ENCODE data around the gene KHSRP.
A peak's percentile ranks its signal among the peaks of the same experiment; 100 is the strongest.
"Not testable (repeated sequence)": the region's sequence is repeated elsewhere in the genome, so short reads cannot be mapped to it uniquely, and the experiment has no call there.

Gene KHSRP

GRCh38 chr19:6452223-6452614 lies 27.6 kb upstream of the KHSRP start:
- DNase-seq: no peak

DNA sequence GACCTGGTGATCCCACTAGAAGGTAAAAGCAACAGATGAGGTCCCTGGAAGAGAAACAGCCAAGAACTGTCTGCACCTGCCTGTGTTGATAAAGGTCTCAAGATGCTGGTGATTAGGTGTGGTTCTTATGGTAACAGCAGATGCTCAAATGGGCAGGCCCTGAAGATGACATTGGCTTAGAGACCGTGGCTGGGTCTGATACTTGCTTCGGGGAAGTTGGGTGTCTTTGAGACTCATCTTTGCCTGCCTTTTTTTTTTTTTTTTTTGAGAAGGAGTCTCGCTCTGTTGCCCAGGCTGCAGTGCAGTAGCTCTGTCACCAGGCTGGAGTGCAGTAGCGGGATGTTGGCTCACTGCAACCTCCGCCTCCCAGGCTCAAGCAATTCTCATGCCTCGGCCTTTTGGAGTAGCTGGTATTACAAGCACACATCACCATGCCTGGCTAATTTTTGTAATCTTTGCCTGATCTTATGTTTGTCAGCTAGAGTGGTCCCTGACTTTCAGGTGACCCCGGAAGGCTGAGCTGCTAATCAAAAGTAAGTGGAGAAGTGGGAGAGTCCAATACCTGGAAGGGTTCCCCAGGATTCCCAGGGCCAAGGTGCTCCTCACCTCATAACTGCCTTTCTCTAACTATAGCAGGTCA lies 27.1 kb upstream of the KHSRP start:
- DNase-seq: no peak

DNA sequence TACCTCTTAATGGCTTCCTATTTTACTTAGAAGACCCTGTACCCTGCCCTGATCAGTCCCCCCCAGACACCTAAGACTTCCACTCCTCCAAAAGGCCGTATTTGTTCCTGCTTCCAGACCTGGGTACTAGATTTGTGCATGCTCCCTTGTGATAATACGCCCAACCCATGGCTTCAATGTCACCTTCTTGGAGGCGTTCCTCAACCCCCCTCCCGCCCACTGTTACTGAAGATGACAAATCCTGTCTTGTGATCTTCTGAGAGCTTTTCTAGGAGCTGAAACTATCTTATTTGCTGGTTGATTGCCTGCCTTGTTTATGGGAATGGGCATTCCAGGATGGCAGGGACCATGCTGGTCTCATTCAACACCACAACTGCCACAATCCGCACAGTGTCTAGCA lies 25.6 kb upstream of the KHSRP start:
- no peak for DNase-seq

DNA sequence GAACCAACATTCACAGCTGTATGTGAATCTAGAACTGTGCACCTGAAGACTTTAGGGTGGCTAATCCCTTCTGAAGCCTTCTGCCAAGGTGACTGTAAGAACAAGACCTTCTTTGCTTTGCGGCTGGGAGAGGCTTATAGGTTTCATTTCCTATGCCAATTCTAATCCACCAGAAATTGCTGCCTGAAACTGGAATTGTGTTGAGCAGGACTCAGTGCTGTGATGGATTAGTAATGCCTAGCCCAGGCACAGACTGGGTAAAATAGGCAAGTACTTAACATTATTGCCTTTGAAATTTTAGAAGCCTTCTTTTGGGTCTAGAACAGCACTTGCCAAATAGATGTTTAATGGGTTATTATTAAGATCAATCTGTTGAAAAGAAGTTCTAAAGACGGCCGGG lies 23.4 kb upstream of the KHSRP start:
- no peak for DNase-seq

DNA sequence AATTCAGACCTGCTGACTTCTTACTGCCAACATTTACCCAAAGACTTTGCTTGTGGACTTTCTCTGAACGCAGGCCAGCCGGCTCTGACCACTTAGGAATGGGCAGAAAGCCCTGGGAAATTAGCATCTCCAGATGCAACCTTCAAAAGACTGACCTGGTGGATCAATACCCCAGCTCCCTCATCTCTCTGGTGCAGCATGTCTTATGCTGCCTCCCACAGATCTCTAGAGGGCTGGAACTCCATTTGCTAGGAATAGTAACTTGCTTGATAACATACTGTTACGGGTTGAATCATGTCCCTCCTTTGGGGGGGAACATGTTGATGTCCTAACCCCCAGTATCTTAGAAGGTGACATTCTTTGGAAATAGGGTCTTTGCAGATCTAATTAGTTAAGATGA lies 21.8 kb upstream of the KHSRP start:
- no peak for DNase-seq

DNA sequence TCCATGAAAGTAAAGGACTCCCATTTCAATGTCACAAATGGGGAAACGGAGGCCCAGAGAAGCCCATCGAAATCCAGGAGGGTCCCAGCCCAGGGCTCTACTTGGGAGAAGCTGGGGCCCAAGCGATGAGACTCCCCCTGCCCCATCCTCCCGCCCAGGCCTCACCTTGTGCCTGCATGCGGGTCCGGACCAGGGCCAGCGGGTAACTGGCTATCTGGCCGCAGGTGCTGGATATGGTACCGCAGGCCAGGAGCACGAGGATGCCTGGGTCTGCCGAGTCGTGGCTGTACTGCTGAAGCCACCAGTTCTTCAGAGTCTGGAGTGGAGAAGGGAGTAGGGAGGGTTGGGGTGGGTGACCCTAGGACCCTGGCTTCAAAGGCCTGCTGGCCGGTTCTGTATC lies 19.4 kb upstream of the KHSRP start:
- no peak for DNase-seq

DNA sequence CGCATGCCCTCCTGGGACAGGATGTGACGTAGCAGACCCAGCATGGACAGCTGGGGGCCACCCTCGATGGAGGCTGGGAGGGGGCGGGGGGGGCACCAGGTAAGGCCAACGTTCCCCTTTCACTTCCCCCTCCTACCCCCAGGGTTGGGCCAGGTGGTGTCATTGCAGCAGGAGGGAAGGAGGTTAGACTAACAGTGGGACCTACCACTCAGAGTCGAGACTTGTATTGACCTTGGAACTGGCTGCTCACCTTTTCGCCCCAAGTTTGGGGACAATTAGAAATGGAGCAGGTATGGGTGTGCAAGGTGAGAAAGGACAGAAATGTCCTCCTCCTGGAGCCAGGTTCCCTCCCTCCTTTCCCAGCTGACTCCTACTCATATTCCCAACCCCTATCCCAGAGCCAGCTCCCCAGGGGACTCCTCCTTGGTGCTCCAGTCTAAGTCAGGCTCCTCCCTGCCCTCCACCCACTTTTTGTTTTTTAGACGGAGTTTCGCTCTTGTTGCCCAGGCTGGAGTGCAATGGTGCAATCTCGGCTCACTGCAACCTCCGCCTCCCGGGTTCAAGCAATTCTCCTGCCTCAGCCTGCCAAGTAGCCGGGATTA lies 17.6 kb upstream of the KHSRP start:
- no peak for DNase-seq

DNA sequence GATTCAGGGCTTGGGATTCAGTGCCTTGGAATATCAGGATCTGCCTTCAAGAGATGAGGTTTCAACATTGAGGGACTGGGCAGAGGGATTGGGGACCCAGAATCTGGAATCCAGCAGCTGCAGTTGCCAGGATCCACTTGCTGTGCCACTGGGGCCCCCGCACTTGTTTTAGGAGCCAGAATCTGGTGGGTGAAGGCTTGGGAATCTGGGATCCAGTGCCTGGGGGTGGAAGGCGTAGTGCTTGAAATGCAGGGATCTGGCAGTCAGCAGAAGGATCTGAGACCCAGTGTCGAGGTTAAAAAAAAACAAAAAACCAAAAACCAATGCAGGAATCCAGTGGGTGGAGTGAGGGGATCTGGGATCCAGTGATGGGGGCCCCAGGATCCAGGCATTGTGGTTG lies 16.3 kb upstream of the KHSRP start:
- DNase-seq: no peak

- DNase-seq: no peak
These were observed 15.1 kb upstream of the KHSRP start for GRCh38 chr19:6439743-6440142.

DNA sequence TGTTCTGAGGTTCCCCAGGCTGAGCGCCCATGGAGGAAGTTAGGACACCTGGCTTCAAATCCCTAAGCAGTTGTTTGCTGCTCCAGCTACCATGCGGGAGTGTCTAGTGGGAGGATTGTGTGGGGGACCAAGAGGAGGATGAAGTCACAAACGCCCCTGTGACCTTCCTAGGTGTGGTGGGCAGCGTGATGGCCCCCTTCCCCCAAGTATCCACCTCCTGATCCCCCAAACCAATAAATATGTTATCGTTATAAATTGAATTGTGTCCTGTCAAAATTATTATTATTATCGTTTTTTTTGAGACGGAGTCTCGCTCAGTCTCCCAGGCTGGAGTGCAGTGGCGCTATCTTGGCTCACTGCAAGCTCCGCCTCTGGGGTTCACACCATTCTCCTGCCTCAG lies 9.1 kb upstream of the KHSRP start, which contains the start of gene SLC25A41:
Gene SLC25A41, minus strand, starts transcription at position 101 of the 400 bp plus-strand sequence. Its CDS starts 70 bp downstream, at position 31.
- no peak for DNase-seq

DNA sequence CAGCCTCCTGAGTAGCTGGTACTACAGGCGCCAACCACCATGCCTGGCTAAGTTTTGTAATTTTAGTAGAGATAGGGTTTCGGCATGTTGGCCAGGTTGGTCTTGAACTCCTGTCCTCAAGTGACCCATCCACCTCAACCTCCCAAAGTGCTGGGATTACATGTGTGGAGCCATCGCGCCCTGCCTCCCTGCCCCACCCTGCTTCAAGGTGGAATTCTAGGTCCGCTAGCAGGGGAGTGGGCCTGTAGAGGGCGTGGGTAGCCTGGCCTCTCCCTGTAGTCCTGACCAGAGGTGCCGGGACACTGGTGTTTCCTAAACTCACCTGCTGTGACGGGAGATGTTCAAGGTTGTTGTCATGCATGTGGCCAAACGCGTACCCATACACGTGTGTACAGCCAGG lies 8.6 kb upstream of the KHSRP start:
- no peak for DNase-seq

DNA sequence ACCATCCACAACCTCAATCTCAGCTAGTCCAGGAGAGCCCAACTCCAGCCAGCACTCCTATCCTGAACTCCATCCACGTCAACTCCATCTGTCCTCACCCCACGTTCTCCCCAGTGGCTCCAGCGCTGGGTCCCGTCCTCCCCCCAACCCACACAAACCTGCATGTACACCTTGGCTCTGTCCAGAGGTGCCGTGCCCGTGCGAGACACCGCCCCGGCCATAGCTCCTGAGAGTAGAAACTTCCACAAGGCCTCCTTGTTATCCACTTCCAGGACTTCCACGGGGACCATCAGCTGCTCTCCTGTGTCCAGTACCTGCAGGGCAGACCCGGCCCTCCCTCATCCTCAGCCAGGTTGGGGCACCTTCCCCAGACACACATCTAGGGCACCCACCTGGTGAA lies 7.3 kb upstream of the KHSRP start:
- DNase-seq: no peak

DNA sequence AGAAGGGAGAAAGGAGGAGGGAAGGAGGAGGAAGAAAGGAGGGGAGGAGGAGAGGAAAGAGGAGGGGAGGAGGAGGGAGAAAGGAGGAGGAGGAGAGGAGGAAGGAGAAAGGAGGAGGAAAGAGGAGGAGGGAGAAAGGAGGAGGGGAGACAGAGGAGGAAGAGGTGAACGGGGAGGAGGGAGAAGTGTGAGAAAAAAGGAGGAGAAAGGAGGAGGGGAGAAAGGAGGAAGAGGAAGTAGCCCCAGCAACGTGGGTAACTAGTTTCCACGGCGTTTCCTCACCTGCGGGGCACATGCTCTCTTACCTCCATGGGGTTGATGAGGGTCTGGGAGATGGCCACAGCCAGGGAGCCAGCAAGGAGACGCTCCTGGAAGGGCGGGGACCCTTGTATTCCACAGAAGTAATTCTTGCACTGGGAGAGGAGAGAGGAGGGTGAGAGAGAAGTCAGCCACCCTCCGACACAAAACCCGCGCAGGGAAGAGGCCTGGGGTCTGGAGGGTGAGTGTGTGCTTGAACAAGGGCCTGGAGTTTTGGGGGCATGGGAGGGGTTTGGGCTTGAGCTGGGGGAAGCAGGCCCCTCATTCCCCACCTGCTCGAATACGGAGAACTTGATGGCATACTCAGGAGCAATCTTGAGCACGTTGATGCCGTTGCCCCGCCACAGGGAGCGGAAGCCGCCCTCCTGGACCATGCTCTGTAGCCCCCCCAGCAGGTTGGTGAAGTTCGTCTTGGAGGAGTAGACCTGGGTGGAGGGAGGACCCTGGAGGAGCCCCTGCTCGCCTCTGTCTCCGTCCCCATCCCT lies 5.0 kb upstream of the KHSRP start:
- no peak for DNase-seq

- DNase-seq: not testable (repeated sequence)
These were observed 4.2 kb upstream of the KHSRP start for GRCh38 chr19:6428692-6429418.

DNA sequence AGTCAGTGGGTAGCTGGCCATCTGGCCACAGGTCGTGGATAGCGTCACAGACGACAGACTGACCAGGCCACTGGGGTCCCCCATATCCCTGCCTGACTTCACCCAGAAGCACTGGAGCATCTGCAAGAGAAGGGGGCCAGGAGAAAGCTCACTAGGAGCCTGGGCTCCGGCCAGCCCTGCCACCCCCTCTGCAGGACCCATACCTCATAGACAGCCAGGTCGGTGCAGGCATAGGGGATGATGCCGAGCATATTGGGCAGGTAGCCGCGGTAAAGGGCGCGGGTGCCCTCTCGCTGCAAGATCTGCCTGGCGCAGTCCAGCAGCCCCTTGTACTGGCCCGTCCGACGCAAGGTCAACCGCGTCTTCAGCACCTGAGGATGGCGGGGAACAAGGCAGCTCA lies 2.5 kb upstream of the KHSRP start:
- no peak for DNase-seq

DNA sequence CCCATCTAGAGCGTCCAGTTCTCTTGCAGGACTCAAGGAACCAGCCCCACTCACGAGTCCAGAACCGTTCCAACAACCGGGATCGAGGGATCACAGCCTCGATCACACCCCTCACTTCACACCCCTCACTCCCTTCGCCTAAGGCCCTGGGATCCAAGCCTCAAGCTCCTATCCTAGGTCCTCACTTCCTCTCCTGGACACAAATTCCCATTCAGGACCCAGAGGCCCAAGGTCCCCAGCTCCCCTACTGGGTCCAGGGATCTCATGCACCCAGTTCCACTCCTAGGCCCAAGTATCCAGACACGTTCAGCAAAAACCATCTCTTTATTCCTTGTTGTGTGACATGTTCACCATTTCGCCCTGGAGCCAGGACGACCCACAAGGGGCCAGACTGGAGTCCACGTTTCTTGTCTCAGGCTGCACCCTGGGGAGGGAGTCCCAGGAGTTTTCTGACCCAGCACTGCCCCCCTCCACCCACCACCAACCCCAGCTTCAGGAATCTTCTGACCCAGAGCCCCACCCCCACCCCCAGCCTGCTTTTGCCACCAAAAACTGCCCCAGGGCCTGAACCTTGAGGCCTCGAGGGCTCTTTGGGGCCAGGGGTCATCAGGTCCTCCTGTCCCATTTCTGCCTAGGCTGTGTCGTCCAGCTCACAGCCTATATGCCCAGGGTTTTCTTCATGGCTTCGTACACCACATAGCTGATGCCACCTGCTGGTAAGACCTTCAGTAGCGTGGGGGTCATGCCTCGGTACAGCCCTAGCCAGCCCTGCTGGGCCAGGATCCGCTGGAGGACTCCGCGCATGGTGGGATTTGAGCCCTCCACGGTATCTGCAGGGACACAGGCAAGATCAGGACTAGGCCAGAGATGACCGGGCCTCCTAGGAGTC lies 1.4 kb upstream of the KHSRP start:
- no peak for DNase-seq

GRCh38 chr19:6424939-6425731 lies 524 bp upstream of the KHSRP start:
- peak; percentile 71 to 100 (median 100) for DNase-seq

DNA sequence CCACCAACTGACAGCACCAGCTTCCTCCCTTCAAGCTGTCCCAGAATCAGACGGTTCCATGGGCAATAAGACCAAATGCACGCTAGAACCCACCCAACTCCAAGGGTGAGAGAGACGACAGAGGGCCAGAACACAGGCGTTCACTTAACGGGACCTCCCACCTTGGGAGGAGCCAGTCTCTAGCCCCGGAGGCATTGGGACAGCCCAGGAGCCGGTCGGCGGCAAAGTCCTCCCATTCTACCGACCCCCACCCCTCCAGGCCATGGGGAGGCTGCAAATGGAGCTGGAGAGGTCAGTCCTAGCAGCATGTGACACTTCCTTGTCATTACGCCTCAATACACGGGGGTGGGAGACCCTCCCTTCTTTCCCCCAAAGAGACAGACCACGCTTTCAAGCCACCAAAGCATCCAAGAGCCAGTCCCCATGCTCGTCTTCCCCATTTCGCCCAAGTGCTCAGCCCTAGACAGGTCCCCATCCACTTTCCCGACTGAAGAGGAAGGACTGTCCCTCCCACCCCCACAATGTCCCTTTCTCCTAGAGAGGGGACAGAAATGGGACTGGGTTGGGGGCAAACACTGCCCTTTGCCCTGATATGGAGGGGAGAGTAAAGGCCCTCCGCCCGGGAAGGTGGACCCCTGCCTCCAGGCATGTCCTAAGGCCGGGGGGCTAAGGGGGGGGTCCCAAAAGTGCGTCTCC lies 964 bp downstream of the KHSRP start:
- DNase-seq: peak in 2 of 56 donors; percentile 9 to 25

All from amygdala (tissue), 56 donors.